Measurements from ENCODE around the gene LSG1. TPM values are rescaled to one million over a fixed set of nuclear protein-coding genes. Genes with fewer than 3 reads are reported as not detected.

Gene LSG1
- total RNA-seq, 3 donors from 2014 or later (not counting 1 experiment from before 2014, with no cell fraction given) = 56.4 to 67.6 (median 64.9) TPM

DNA sequence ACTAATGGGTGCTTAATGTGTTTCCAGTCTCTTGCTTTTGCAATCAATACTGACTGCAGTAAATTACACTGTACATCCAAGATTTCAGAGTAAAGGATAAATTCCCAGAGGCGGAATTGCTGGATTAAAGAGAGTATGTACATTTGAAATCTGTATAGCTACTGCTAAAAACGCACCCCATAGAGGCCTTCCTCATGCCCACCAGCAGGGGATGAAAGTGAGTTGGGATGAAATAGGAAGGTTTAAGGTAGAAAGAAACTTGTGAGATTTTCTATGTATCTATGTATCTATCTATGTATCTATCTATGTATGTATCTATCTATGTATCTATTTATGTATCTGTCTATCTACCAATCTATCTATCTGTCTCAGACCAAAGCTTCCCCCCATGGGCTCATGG is 67.2 kb downstream of the LSG1 start:
- intact Hi-C loops (cut with micrococcal nuclease) = no loop called here
- H3K4me1 Mint-ChIP-seq = no peaks in the 10 kb centered on the region
- Histone ChIP-seq H3K4me3 (ENCODE audit: low read length) (no peak overlapping the region), H3K4me1 (ENCODE audit: control insufficient read depth, insufficient read depth, low read length) (no peaks in the 10 kb centered on the region), H3K9me3 (ENCODE audit: control insufficient read depth, insufficient read depth, low read length) (no peaks in the 10 kb centered on the region), H3K27ac (ENCODE audit: low read length) (no peak overlapping the region), H3K27me3 (ENCODE audit: control insufficient read depth, insufficient read depth, low read length) (no peaks in the 10 kb centered on the region), H3K36me3 (ENCODE audit: control insufficient read depth, insufficient read depth, low read length) (no peaks in the 10 kb centered on the region)
- H3K36me3 Mint-ChIP-seq = no peaks in the 10 kb centered on the region
- no peak overlapping the region for H3K27ac Mint-ChIP-seq
- ATAC-seq (no peak), DNase-seq (no peak)
- no peak overlapping the region for H3K4me3 Mint-ChIP-seq
- H3K27me3 Mint-ChIP-seq (ENCODE audit: low read depth in 2 of 2) = no peaks in the 10 kb centered on the region
- TF ChIP-seq, protein P1, sequence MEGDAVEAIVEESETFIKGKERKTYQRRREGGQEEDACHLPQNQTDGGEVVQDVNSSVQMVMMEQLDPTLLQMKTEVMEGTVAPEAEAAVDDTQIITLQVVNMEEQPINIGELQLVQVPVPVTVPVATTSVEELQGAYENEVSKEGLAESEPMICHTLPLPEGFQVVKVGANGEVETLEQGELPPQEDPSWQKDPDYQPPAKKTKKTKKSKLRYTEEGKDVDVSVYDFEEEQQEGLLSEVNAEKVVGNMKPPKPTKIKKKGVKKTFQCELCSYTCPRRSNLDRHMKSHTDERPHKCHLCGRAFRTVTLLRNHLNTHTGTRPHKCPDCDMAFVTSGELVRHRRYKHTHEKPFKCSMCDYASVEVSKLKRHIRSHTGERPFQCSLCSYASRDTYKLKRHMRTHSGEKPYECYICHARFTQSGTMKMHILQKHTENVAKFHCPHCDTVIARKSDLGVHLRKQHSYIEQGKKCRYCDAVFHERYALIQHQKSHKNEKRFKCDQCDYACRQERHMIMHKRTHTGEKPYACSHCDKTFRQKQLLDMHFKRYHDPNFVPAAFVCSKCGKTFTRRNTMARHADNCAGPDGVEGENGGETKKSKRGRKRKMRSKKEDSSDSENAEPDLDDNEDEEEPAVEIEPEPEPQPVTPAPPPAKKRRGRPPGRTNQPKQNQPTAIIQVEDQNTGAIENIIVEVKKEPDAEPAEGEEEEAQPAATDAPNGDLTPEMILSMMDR (IDR thresholded peaks at IDR 0.05) = no peak
- 100% methylated on average over 1 of the region's 2 CpGs for WGBS (ENCODE audit: insufficient coverage)
- H3K9me3 Mint-ChIP-seq = no peaks in the 10 kb centered on the region

DNA sequence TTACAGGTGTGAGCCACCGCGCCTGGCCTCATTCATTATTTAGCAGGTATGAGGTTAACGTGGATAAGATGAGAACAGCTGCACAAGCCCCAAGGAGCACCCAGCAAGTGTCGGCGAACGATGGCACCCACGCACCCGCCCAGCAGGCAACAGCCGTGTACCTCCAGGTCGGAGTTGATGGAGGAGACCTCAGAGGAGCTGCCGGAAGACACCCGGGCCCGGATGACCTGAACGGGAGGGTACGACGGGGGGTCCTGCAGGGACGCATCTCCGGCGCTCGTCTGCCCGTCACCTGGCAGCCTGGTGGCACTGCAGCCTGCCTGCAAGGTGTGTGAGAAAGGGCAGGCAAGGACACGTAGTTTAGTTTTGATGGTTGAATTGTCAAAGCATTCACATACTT is 67.9 kb downstream of the LSG1 start:
- Histone ChIP-seq H3K4me3 (ENCODE audit: low read length) (no peak overlapping the region), H3K36me3 (ENCODE audit: control insufficient read depth, insufficient read depth, low read length) (no peaks in the 10 kb centered on the region), H3K9me3 (ENCODE audit: control insufficient read depth, insufficient read depth, low read length) (no peaks in the 10 kb centered on the region), H3K27ac (ENCODE audit: low read length) (no peak overlapping the region), H3K27me3 (ENCODE audit: control insufficient read depth, insufficient read depth, low read length) (no peaks in the 10 kb centered on the region), H3K4me1 (ENCODE audit: control insufficient read depth, insufficient read depth, low read length) (no peaks in the 10 kb centered on the region)
- no peak overlapping the region for H3K4me3 Mint-ChIP-seq
- H3K27ac Mint-ChIP-seq = no peak overlapping the region
- TF ChIP-seq, protein P1 (IDR thresholded peaks at IDR 0.05) = no peak
- no peak for DNase-seq
- no peaks in the 10 kb centered on the region for H3K27me3 Mint-ChIP-seq (ENCODE audit: low read depth in 2 of 2)
- H3K4me1 Mint-ChIP-seq = no peaks in the 10 kb centered on the region
- no peaks in the 10 kb centered on the region for H3K36me3 Mint-ChIP-seq
- WGBS (ENCODE audit: insufficient coverage) = 95% methylated on average over 22 of the region's 22 CpGs
- no peaks in the 10 kb centered on the region for H3K9me3 Mint-ChIP-seq
- intact Hi-C loops (cut with micrococcal nuclease) = no loop called here
- no peak for ATAC-seq

DNA sequence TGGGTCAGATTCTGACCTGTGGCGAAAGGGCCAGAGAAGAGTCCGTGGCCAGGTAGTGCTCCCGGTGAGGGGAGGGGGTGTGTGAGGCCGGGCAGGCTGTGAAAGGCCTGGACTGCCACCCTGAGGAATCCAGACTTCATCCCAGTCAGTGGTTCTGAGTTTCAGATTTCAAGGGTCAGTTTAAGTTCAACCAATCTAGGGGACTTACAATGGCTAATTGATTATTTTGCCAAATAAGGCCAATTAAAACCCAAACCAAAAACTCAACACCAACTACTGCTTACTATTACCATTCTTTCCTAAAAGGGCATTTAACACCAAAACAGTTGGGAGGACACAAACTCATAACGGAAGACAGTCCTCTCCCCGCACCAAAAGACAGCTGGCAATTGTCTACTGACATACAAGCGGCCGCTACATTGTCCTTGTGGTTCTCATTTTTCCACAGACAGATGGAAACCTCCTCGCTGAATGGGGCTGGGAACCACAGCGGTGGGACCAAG is 69.3 kb downstream of the LSG1 start:
- no peak for ATAC-seq
- H3K36me3 Mint-ChIP-seq = no peaks in the 10 kb centered on the region
- H3K27ac ChIP-seq (ENCODE audit: low read length) = no peak overlapping the region
- no peaks in the 10 kb centered on the region for H3K4me1 Mint-ChIP-seq
- no peak for DNase-seq
- H3K4me1 ChIP-seq (ENCODE audit: control insufficient read depth, insufficient read depth, low read length) = no peaks in the 10 kb centered on the region
- no peaks in the 10 kb centered on the region for H3K27me3 Mint-ChIP-seq (ENCODE audit: low read depth in 2 of 2)
- no peaks in the 10 kb centered on the region for H3K9me3 ChIP-seq (ENCODE audit: control insufficient read depth, insufficient read depth, low read length)
- no peaks in the 10 kb centered on the region for H3K9me3 Mint-ChIP-seq
- intact Hi-C loops (cut with micrococcal nuclease) = no loop called here
- no peak overlapping the region for H3K4me3 ChIP-seq (ENCODE audit: low read length)
- no peaks in the 10 kb centered on the region for H3K36me3 ChIP-seq (ENCODE audit: control insufficient read depth, insufficient read depth, low read length)
- H3K27me3 ChIP-seq (ENCODE audit: control insufficient read depth, insufficient read depth, low read length) = no peaks in the 10 kb centered on the region
- TF ChIP-seq, protein P1 (IDR thresholded peaks at IDR 0.05) = no peak
- no peak overlapping the region for H3K4me3 Mint-ChIP-seq
- H3K27ac Mint-ChIP-seq = no peak overlapping the region
- WGBS (ENCODE audit: insufficient coverage) = 94% methylated on average over 10 of the region's 10 CpGs

All from natural killer cell (primary cell).